Measurements from ENCODE around the gene HCFC1R1. TPM values are rescaled to one million over a fixed set of nuclear protein-coding genes. Genes with fewer than 3 reads are reported as not detected.

The HCFC1R1 gene
- total and polyA plus RNA-seq, 2 of the 8 experiments (the other 6 are each of a cell fraction or from before 2014, with no cell fraction given): 72.7 to 138 TPM

DNA sequence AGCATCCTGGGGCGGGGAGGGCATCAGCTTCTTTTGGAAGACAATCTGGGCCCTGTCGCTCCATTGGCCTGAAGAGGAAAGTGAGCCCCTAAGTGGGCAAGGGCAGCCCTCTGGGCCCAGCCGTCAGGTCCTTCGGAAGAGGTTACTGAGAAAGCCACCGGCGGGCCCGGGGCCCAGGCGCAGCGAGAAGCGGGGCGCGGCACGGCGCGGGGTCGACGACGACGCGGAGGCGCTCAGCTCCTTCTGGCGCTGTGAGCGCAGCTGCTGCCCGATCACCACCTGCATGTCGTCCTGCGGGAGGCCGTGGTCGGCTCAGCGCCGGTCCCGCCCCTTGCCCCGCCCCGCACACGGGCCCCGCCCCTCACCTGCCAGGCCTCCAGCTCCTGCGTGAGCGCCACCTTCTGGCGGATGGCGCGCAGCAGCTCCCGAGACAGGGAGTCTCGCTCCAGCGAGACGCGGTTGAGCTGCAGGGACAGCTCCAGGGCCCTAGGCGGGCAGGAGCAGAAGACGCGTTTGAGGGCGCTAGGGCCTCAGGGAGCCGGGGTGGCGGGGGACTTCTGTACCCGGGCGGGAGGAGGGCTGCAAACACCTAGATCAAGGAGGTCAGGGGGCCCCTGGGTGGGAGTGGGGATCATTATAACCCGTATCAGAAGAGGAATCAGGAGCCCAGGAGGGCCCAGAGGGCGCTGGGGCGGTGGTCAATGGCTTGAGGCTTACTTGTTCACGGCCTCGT lies 4.4 kb upstream of the HCFC1R1 start (continued):
- TF ChIP-seq SIN3A (conservative IDR thresholded peaks at IDR 0.05 in 1 of 2, IDR thresholded peaks at IDR 0.05 in 1 of 2; ENCODE audit: low read depth in 1 of 2, low read length in 2 of 2) (peak in 1 of 2 experiments; percentile 81; a peak in 2 of 4 replicates), SIRT6 (IDR thresholded peaks at IDR 0.05; ENCODE audit: low read length) (no peak), SRF (IDR thresholded peaks at IDR 0.05; ENCODE audit: low read depth, low read length) (no peak), TAF1 (IDR thresholded peaks at IDR 0.05; ENCODE audit: low read depth, low read length) (peak; percentile 89), EGR1 (IDR thresholded peaks at IDR 0.05; ENCODE audit: borderline replicate concordance, low read depth, low read length) (no peak)

Data from H1 (cell line).